Esophagus squamous epithelium (tissue), 4 donors: ENCODE data around the gene CPNE5.

Source experiments
- POLR2A ChIP-seq, 4 donors: fragments of 450-650 bp; IDR thresholded peaks; one replicate each; pipeline ENCODE4 v1.6.1; 2017; ENCODE audit warnings: antibody characterized with exemption in 4 of 4, mild to moderate bottlenecking in 4 of 4, moderate library complexity in 3 of 4
- TF ChIP-seq, protein P1 (sequence below), 6 experiments: fragments of 450-650 bp in 4 of 6; fragments of 200-600 bp in 2 of 6; sonication (generic) in 2 of 6; IDR thresholded peaks; one replicate each; pipeline ENCODE4 v1.5.1; 2016 to 2019; ENCODE audit warnings: antibody characterized with exemption in 6 of 6, mild to moderate bottlenecking in 4 of 6, moderate library complexity in 4 of 6

- TF ChIP-seq, protein P1, sequence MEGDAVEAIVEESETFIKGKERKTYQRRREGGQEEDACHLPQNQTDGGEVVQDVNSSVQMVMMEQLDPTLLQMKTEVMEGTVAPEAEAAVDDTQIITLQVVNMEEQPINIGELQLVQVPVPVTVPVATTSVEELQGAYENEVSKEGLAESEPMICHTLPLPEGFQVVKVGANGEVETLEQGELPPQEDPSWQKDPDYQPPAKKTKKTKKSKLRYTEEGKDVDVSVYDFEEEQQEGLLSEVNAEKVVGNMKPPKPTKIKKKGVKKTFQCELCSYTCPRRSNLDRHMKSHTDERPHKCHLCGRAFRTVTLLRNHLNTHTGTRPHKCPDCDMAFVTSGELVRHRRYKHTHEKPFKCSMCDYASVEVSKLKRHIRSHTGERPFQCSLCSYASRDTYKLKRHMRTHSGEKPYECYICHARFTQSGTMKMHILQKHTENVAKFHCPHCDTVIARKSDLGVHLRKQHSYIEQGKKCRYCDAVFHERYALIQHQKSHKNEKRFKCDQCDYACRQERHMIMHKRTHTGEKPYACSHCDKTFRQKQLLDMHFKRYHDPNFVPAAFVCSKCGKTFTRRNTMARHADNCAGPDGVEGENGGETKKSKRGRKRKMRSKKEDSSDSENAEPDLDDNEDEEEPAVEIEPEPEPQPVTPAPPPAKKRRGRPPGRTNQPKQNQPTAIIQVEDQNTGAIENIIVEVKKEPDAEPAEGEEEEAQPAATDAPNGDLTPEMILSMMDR (IDR thresholded peaks at IDR 0.05) = no peak
- no peak for TF ChIP-seq POLR2A (IDR thresholded peaks at IDR 0.05)
Measured at GRCh38 chr6:36699348-36699747, 139.9 kb downstream of the CPNE5 start.
